H1 (cell line): Measurements from ENCODE around the gene ZNF644. TPM values are rescaled to one million over a fixed set of nuclear protein-coding genes. Genes with fewer than 3 reads are reported as not detected.

Experiments used
- CTCF ChIA-PET: fragments of 300-600 bp; sonication (Branson Sonifier 250); formaldehyde crosslinking; loops from one replicate; lab custom pipeline; 2021; ENCODE audit not compliant: partially characterized antibody; lab: Charles Lee
- POLR2A ChIA-PET: fragments of 300-600 bp; sonication (Branson Sonifier 250); formaldehyde crosslinking; loops from one replicate; lab custom pipeline; 2021; ENCODE audit warnings: inconsistent platforms; ENCODE audit not compliant: partially characterized antibody; lab: Charles Lee
- DNase-seq, 2 experiments: peaks; one replicate each; pipeline versions ENCODE4 v3.0.0 to v3.0.0-alpha.2; 2010 to 2022; ENCODE audit warnings: low spot score in 2 of 2, low read depth in 1 of 2, mixed read lengths in 1 of 2
- FAIRE-seq: peaks from 2 replicates; lab custom pipeline; 2011; peaks lifted over from hg19 to GRCh38; lab: Jason Lieb, UNC
- H2AFZ ChIP-seq: 2 replicates; pipeline ENCODE4 v1.8.1; 2012; ENCODE audit warnings: low read length, inconsistent platforms
- H2AK5ac ChIP-seq: 2 replicates; pipeline ENCODE4 v1.6.1; 2013; ENCODE audit warnings: low read depth, low read length
- H2BK120ac ChIP-seq: replicated peaks from 2 replicates; pipeline ENCODE3; 2013; ENCODE audit warnings: low read depth, low read length, inconsistent platforms
- H2BK12ac ChIP-seq: 2 replicates; pipeline ENCODE4 v1.6.1; 2013; ENCODE audit warnings: low read depth, low read length
- H2BK15ac ChIP-seq: 2 replicates; pipeline ENCODE4 v1.6.1; 2013; ENCODE audit warnings: low read length
- H2BK20ac ChIP-seq: 2 replicates; pipeline ENCODE4 v1.6.1; 2013; ENCODE audit warnings: low read length
- H2BK5ac ChIP-seq: 2 replicates; pipeline ENCODE4 v1.6.1; 2013; ENCODE audit warnings: low read depth, low read length
- H3K14ac ChIP-seq: 2 replicates; pipeline ENCODE4 v1.6.1; 2013; ENCODE audit warnings: inconsistent platforms; ENCODE audit not compliant: insufficient read length
- H3K18ac ChIP-seq: 2 replicates; pipeline ENCODE4 v1.6.1; 2013; ENCODE audit warnings: low read length; ENCODE audit errors: extremely low read depth
- H3K23ac ChIP-seq: 2 replicates; pipeline ENCODE4 v1.6.1; 2013; ENCODE audit warnings: inconsistent platforms; ENCODE audit not compliant: insufficient read length
- H3K23me2 ChIP-seq: 2 replicates; pipeline ENCODE4 v1.6.1; 2013; ENCODE audit warnings: low read depth, low read length
- H3K27ac ChIP-seq: 2 replicates; pipeline ENCODE4 v1.6.1; 2011; ENCODE audit warnings: low read depth, low read length, inconsistent platforms
- H3K27me3 ChIP-seq, 4 experiments: replicated peaks in 1 of 4; 1 replicate in 1 of 4; 2 replicates in 3 of 4; pipeline versions ENCODE4 v1.6.1 to v1.8.1; 2011 to 2013; ENCODE audit warnings: low read length in 3 of 4, mild to moderate bottlenecking in 3 of 4, inconsistent platforms in 2 of 4, mixed read lengths in 2 of 4, moderate library complexity in 1 of 4; ENCODE audit not compliant: control insufficient read depth in 3 of 4, insufficient read depth in 3 of 4; ENCODE audit errors: extremely low read depth in 1 of 4
- H3K36me3 ChIP-seq, 4 experiments: 2 replicates each; pipeline versions ENCODE4 v1.6.1 to v1.8.1; 2011 to 2013; ENCODE audit warnings: mild to moderate bottlenecking in 4 of 4, low read length in 3 of 4, moderate library complexity in 2 of 4, control low read depth in 1 of 4, inconsistent platforms in 1 of 4; ENCODE audit not compliant: insufficient read depth in 4 of 4, control insufficient read depth in 2 of 4
- H3K4ac ChIP-seq: replicated peaks from 2 replicates; pipeline ENCODE3; 2013; ENCODE audit warnings: low read length, low read depth, mixed read lengths, inconsistent platforms; ENCODE audit not compliant: insufficient read length
- H3K4me1 ChIP-seq, 4 experiments: replicated peaks in 1 of 4; 1 replicate in 1 of 4; 2 replicates in 3 of 4; pipeline versions ENCODE4 v1.6.1 to v1.8.1; 2011 to 2013; ENCODE audit warnings: low read length in 3 of 4, inconsistent platforms in 2 of 4, mixed read lengths in 1 of 4; ENCODE audit not compliant: insufficient read depth in 4 of 4, control insufficient read depth in 3 of 4
- H3K4me2 ChIP-seq, 2 experiments: 2 replicates each; pipeline versions ENCODE4 v1.6.1 to v1.8.1; 2011 to 2013; ENCODE audit warnings: low read depth in 2 of 2, low read length in 2 of 2, control low read depth in 1 of 2, inconsistent platforms in 1 of 2, mild to moderate bottlenecking in 1 of 2; ENCODE audit not compliant: insufficient read depth in 1 of 2
- H3K4me3 ChIP-seq, 4 experiments: fragments of 200-600, 300-600 bp in 1 of 4; sonication (generic), shearing (Covaris generic), sonication (Bioruptor Twin) in 1 of 4; 2 replicates each; pipeline versions ENCODE4 v1.5.1 to v1.8.1; 2011 to 2016; ENCODE audit warnings: low read length in 4 of 4, low read depth in 3 of 4, control low read depth in 2 of 4, inconsistent platforms in 2 of 4, mild to moderate bottlenecking in 2 of 4, mixed read lengths in 1 of 4, moderate library complexity in 1 of 4; ENCODE audit not compliant: insufficient read depth in 2 of 4; ENCODE audit errors: extremely low read depth in 1 of 4
- H3K56ac ChIP-seq: replicated peaks from 2 replicates; pipeline ENCODE3; 2013; ENCODE audit warnings: low read depth, mild to moderate bottlenecking, mixed read lengths, low read length, inconsistent platforms; ENCODE audit not compliant: insufficient read length
- H3K79me1 ChIP-seq: 2 replicates; pipeline ENCODE4 v1.6.1; 2013; ENCODE audit warnings: low read depth, low read length, control low read depth
- H3K79me2 ChIP-seq, 2 experiments: 2 replicates each; pipeline versions ENCODE4 v1.6.1 to v1.8.1; 2012 to 2013; ENCODE audit warnings: low read length in 2 of 2, mild to moderate bottlenecking in 2 of 2, inconsistent platforms in 1 of 2; ENCODE audit not compliant: insufficient read depth in 2 of 2, control insufficient read depth in 1 of 2
- H3K9ac ChIP-seq, 4 experiments: replicated peaks in 1 of 4; 1 replicate in 1 of 4; 2 replicates in 3 of 4; pipeline versions ENCODE4 v1.6.1 to v1.8.1; 2011 to 2013; ENCODE audit warnings: low read depth in 3 of 4, low read length in 3 of 4, control low read depth in 2 of 4, mild to moderate bottlenecking in 2 of 4, moderate library complexity in 2 of 4, inconsistent platforms in 1 of 4; ENCODE audit errors: extremely low read depth in 1 of 4
- H3K9me3 ChIP-seq, 2 experiments: 2 replicates each; pipeline versions ENCODE4 v1.6.1 to v1.8.1; 2012 to 2013; ENCODE audit warnings: mild to moderate bottlenecking in 2 of 2, moderate library complexity in 2 of 2, control low read depth in 1 of 2, inconsistent platforms in 1 of 2, low read depth in 1 of 2, low read length in 1 of 2, mixed read lengths in 1 of 2; ENCODE audit not compliant: insufficient read depth in 2 of 2
- H4K20me1 ChIP-seq, 2 experiments: replicated peaks in 1 of 2; 2 replicates each; pipeline versions ENCODE3 to v1.8.1; 2011 to 2013; ENCODE audit warnings: inconsistent platforms in 2 of 2, low read length in 2 of 2, mild to moderate bottlenecking in 1 of 2; ENCODE audit not compliant: insufficient read depth in 2 of 2, control insufficient read depth in 1 of 2
- H4K5ac ChIP-seq: 2 replicates; pipeline ENCODE4 v1.6.1; 2013; ENCODE audit warnings: low read length, low read depth, mixed read lengths, inconsistent platforms; ENCODE audit not compliant: insufficient read length
- H4K8ac ChIP-seq: 2 replicates; pipeline ENCODE4 v1.8.0; 2013; ENCODE audit warnings: mild to moderate bottlenecking, moderate library complexity, low read length, inconsistent platforms; ENCODE audit not compliant: insufficient read depth; ENCODE audit errors: extremely low read depth
- H4K91ac ChIP-seq: replicated peaks from 2 replicates; pipeline ENCODE3; 2013; ENCODE audit warnings: low read length, mixed read lengths, inconsistent platforms; ENCODE audit not compliant: insufficient read length
- ASH2L ChIP-seq: fragments of 200-600, 300-600 bp; sonication (generic); IDR thresholded peaks from one replicate; pipeline ENCODE4 v1.7.1; 2017; ENCODE audit warnings: low read length
- CHD1 ChIP-seq: IDR thresholded peaks from 2 replicates; pipeline ENCODE4 v1.6.1; 2012; ENCODE audit warnings: low read depth, low read length, improper control_type of control experiment
- EGR1 ChIP-seq: IDR thresholded peaks from 2 replicates; pipeline ENCODE4 v1.6.1; 2011; ENCODE audit warnings: low read depth, low read length, borderline replicate concordance
- FOSL1 ChIP-seq: IDR thresholded peaks from 2 replicates; pipeline ENCODE4 v1.6.1; 2011; ENCODE audit warnings: mild to moderate bottlenecking, low read depth, low read length, moderate library complexity; ENCODE audit not compliant: insufficient read depth
- GTF2F1 ChIP-seq: IDR thresholded peaks from 2 replicates; pipeline ENCODE4 v1.6.1; 2012; ENCODE audit warnings: low read depth, low read length, improper control_type of control experiment, borderline replicate concordance
- HDAC2 ChIP-seq, 2 experiments: fragments of 300-600 bp in 1 of 2; sonication (generic) in 1 of 2; IDR thresholded peaks; 2 replicates each; pipeline ENCODE4 v1.6.1; 2011 to 2012; ENCODE audit warnings: low read depth in 2 of 2, low read length in 2 of 2, mild to moderate bottlenecking in 2 of 2, moderate library complexity in 2 of 2, borderline replicate concordance in 1 of 2, inconsistent platforms in 1 of 2
- KDM4A ChIP-seq: IDR thresholded peaks from one replicate; pipeline ENCODE4 v1.7.1; 2012; ENCODE audit warnings: low read depth, mild to moderate bottlenecking, moderate library complexity, low read length, inconsistent platforms; ENCODE audit not compliant: severe bottlenecking
- KDM5A ChIP-seq: fragments of 200-600 bp; IDR thresholded peaks from 2 replicates; pipeline ENCODE4 v1.7.1; 2012; ENCODE audit warnings: mild to moderate bottlenecking, low read length, inconsistent platforms, mixed read lengths
- PHF8 ChIP-seq: fragments of 200-600 bp; sonication (generic); conservative IDR thresholded peaks from 2 replicates; pipeline ENCODE4 v1.7.1; 2012; ENCODE audit warnings: low read depth, mild to moderate bottlenecking, inconsistent platforms, low read length, moderate library complexity
- POLR2A ChIP-seq, 2 experiments: IDR thresholded peaks; 1 replicate in 1 of 2; 2 replicates in 1 of 2; pipeline ENCODE4 v1.6.1; 2011; ENCODE audit warnings: low read depth in 2 of 2, low read length in 2 of 2, mild to moderate bottlenecking in 2 of 2; ENCODE audit errors: control extremely low read depth in 1 of 2
- POLR2AphosphoS5 ChIP-seq: IDR thresholded peaks from 2 replicates; pipeline ENCODE4 v1.6.1; 2011; ENCODE audit warnings: low read depth, low read length
- SRF ChIP-seq: IDR thresholded peaks from 2 replicates; pipeline ENCODE4 v1.6.1; 2011; ENCODE audit warnings: mild to moderate bottlenecking, low read depth, low read length, moderate library complexity
- TAF7 ChIP-seq: optimal IDR thresholded peaks from 2 replicates; pipeline ENCODE3; 2011; ENCODE audit warnings: low read depth, mild to moderate bottlenecking, inconsistent platforms, low read length, moderate library complexity, borderline replicate concordance
- WGBS, 2 experiments: shearing (Covaris generic) in 1 of 2; methylation state at CpG; one replicate each; pipeline versions ENCODE4 v1.1.6 to v1.1.7; 2013 to 2015; ENCODE audit warnings: low lambda C conversion rate in 2 of 2, mixed read lengths in 2 of 2, inconsistent platforms in 1 of 2, low coverage in 1 of 2, missing lambda C conversion rate in 1 of 2; ENCODE audit not compliant: insufficient replicate concordance in 2 of 2, insufficient coverage in 1 of 2, insufficient read length in 1 of 2; ENCODE audit errors: extremely low coverage in 1 of 2, missing lambda C conversion rate in 1 of 2; 5-methylcytosine and 5-hydroxymethylcytosine counted together
- polyA plus RNA-seq, 7 experiments: library from polyadenylated mRNA; depleted of rRNA in 3 of 7; stranded (reverse) in 5 of 7; unstranded in 2 of 7; fragments of >200 nt in 5 of 7; fragments of 200-250 nt in 2 of 7; gene quantifications; 1 replicate in 5 of 7; 2 replicates in 1 of 7; 4 replicates in 1 of 7; pipeline versions ENCODE4 v1.2.1 to v1.2.3, GENCODE V29; 2011 to 2013; ENCODE audit warnings: missing spikeins in 2 of 7, mixed read lengths in 2 of 7
- total RNA-seq: library from RNA; stranded (reverse); fragmentation: NEBNext Ultra II Directional; extraction: Animal tissue kit (Norgen Biotek cat#: 25700); gene quantifications from 2 replicates; pipeline ENCODE4 v1.2.1, GENCODE V29; 2021

ZNF644 gene
- total and polyA plus RNA-seq, 2 of the 8 experiments (the other 6 are each of a cell fraction or from before 2014, with no cell fraction given), result 14.5 to 93.5 TPM

- Histone ChIP-seq H3K79me1 (no peaks in the 10 kb centered on the region; the same call in 1 of the 2 replicates), H2AFZ (no peak overlapping the region), H3K79me2 (peaks cover 0 to 88% of the 10 kb centered on the region in 2 experiments; a peak in 3 of 4 replicates), H3K4me2 (no peak overlapping the region), H4K91ac (no peak overlapping the region), H2BK120ac (no peak overlapping the region), H3K14ac (no peak overlapping the region), H3K23me2 (no peaks in the 10 kb centered on the region), H2BK12ac (no peak overlapping the region), H4K8ac (no peak overlapping the region), H3K4me1 (peaks cover 0 to 5% (median 0%) of the 10 kb centered on the region in 4 experiments; a peak in 1 of 7 replicates), H3K56ac (no peak overlapping the region), H2BK5ac (no peak overlapping the region), H4K5ac (no peak overlapping the region), H2BK20ac (no peak overlapping the region), H3K4me3 (no peak overlapping the region), H2AK5ac (no peak overlapping the region), H3K36me3 (peaks cover 7 to 47% (median 15%) of the 10 kb centered on the region in 4 experiments), H3K9ac (no peak overlapping the region), H2BK15ac (no peak overlapping the region), H3K27ac (no peak overlapping the region), H3K4ac (no peak overlapping the region)
- no peak for DNase-seq
- POLR2A ChIA-PET, result interaction anchor here (0.6 to 3.2 kb wide), 3 partner anchors 17 to 85 kb away, joined by 3 to 9 read pairs (median 3); partner anchors contain the start of gene ZNF644
- 83% methylated on average over 1 of the region's 1 CpG; no CpG with 5 or more reads in 1 of the 2 experiments for WGBS, 2 experiments
- CTCF ChIA-PET, result interaction anchor here (1.1 to 1.8 kb wide), 5 partner anchors 9 to 210 kb away, joined by 3 to 5 read pairs (median 3); no protein-coding TSS in a partner anchor
- FAIRE-seq, result no peak
- TF ChIP-seq KDM5A (no peak), EGR1 (no peak), TAF7 (no peak), POLR2AphosphoS5 (no peak), SRF (no peak), CHD1 (no peak), FOSL1 (no peak), ASH2L (no peak), POLR2A (IDR thresholded peaks at IDR 0.05; ENCODE audit: control extremely low read depth in 1 of 2, low read depth in 2 of 2, low read length in 2 of 2) (no peak), HDAC2 (IDR thresholded peaks at IDR 0.05; ENCODE audit: borderline replicate concordance in 1 of 2, low read depth in 2 of 2, low read length in 2 of 2) (no peak), PHF8 (no peak), KDM4A (no peak), GTF2F1 (no peak)
- TF ChIP-seq, all 59 proteins: peak for 0
- Histone ChIP-seq H4K20me1 (peaks cover 0 to 8% of the 10 kb centered on the region in 2 experiments), H3K23ac (no peak overlapping the region), H3K9me3 (no peaks in the 10 kb centered on the region), H3K27me3 (no peaks in the 10 kb centered on the region), H3K18ac (no peak overlapping the region)
Measured at GRCh38 chr1:90936731-90937130, 85.1 kb downstream of the ZNF644 start.
